Measurements from ENCODE around the gene AEBP1.

The AEBP1 gene

GRCh38 chr7:44133295-44133694, 29.1 kb downstream of the AEBP1 start:
- no peak for TF ChIP-seq CTCF (IDR thresholded peaks at IDR 0.05; ENCODE audit: borderline replicate concordance, insufficient read depth, low read depth, low read length)
- no peak overlapping the region for H3K4me3 ChIP-seq (ENCODE audit: low read depth, low read length)

DNA sequence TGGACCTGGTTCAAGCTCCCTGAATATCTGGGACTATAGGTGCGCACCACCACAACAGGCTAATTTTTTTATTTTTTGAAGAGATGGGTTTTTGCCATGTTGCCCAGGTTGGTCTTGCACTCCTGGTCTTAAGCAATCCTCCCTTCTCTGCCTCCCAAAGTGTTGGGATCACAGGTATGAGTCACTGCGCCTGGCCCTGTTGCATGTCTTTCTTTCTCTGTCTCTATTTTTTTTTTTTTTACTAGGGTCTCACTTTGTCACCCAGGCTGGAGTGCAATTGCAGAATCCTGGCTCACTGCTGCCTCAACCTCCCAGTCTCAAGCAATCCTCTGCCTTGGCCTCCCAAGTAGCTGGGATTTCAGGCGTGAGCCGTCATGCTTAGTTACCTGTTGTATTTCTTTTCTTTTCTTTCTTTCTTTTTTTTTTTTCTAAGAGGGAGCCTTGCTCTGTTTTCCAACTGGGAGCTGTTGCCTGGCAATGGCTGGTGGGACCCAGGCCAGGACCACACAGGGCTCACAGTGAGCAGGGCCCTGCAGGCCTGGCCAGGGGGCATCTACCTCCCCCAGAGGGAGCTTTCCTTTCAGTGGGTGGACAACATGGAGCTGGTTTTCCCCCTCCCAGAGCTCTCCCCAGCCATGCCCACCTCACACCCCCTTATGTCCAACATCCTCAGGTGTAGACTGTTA, 30.9 kb downstream of the AEBP1 start:
- no peak for TF ChIP-seq CTCF (IDR thresholded peaks at IDR 0.05; ENCODE audit: borderline replicate concordance, insufficient read depth, low read depth, low read length)
- H3K4me3 ChIP-seq (ENCODE audit: low read depth, low read length) = no peak overlapping the region

- H3K4me3 ChIP-seq (ENCODE audit: low read depth, low read length) = no peak overlapping the region
- TF ChIP-seq CTCF (IDR thresholded peaks at IDR 0.05; ENCODE audit: borderline replicate concordance, insufficient read depth, low read depth, low read length) = no peak
Measured at GRCh38 chr7:44136731-44137130, 32.6 kb downstream of the AEBP1 start.

DNA sequence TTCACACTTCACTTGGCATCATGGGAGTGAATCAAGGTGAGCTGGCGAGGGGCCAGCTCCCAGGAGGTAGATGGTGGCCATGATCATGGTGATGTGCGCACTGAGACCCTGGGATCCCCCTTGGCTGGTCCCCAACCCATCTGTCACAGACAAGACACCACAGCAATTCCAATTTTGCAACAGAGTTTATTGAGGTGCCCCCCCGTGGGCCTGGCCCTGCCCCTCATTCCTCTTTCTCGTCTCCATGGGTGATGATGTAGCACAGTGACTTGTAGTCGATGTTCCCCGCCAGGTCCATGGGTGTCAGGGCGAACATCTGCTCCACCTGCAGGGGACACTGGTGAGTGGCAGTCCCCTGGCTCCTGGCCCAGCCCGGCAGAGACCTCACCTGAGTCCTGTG, 34.6 kb downstream of the AEBP1 start:
- TF ChIP-seq CTCF (IDR thresholded peaks at IDR 0.05; ENCODE audit: borderline replicate concordance, insufficient read depth, low read depth, low read length) = no peak
- no peak overlapping the region for H3K4me3 ChIP-seq (ENCODE audit: low read depth, low read length)

DNA sequence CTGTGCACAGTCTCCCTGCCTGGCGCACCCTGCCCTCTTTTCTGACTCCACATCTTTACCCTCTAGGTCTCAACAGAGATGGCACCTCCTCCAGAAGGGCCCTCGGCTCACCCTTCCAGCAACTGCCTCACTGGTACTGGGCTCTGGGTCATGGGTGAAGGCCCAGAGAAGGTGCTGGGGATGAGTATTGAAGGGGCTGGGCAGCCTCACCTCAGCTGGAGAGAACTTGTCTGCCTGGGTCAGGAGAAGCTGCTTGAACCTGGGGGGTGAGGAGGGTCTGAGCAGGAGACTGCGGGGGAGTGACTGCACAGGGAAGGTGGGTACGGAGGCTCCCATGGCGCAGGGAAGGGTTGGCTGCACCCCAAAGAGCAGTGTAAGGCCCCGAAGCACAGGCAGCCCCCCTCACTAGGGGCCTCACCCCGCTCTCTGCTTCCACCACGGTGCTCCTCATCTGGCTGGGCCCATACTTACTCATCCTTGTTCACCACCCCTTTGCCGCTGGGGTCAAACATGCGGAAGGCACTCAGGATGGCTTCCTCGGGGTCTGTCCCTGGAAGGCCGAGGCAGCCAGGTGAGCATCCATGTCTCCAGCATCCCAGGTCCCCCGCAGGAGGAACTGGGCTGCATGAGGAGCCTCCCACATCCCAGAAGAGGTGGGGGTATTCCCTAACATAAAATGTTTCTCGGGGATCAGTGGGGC, 35.3 kb downstream of the AEBP1 start:
- no peak for TF ChIP-seq CTCF (IDR thresholded peaks at IDR 0.05; ENCODE audit: borderline replicate concordance, insufficient read depth, low read depth, low read length)
- no peak overlapping the region for H3K4me3 ChIP-seq (ENCODE audit: low read depth, low read length)

DNA sequence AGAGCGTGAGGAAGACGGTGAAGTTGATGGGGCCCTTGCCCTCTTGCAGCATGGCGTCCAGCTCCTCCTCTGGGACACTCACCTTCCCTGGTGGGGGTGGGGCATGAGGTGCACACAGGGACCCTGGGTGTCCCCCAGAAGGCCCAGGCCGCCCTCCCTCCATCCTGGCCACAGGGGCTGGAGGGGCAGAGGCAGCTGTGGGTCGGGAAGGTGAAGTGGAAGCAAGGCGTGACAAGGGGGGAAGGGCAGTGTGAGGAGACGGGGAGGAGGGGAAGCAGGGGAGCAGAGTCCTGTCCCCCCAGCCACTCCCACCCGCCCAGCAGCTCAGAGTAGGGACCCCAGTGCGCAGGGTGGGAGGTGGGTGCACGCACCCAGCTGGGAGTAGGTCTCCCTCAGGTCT, 36.2 kb downstream of the AEBP1 start:
- H3K4me3 ChIP-seq (ENCODE audit: low read depth, low read length) = no peak overlapping the region
- TF ChIP-seq CTCF (IDR thresholded peaks at IDR 0.05; ENCODE audit: borderline replicate concordance, insufficient read depth, low read depth, low read length) = no peak
